Superior temporal gyrus (tissue), 1 donor: ENCODE data around the gene GP9.

Experiments
- DNase-seq: peaks from one replicate; pipeline ENCODE4 v3.0.0-alpha.2; 2016; ENCODE audit errors: extremely low spot score

Gene GP9

GRCh38 chr3:129028866-129029265, 31.7 kb upstream of the GP9 start:
- no peak for DNase-seq

- DNase-seq, result no peak
Measured at GRCh38 chr3:129030611-129031010, 30.0 kb upstream of the GP9 start.

- no peak for DNase-seq
Measured at GRCh38 chr3:129031476-129032215, 28.9 kb upstream of the GP9 start.

- DNase-seq, result no peak
Measured at GRCh38 chr3:129032716-129033115, 27.9 kb upstream of the GP9 start.

- DNase-seq, result no peak
Measured at GRCh38 chr3:129033151-129033550, 27.4 kb upstream of the GP9 start.

DNA sequence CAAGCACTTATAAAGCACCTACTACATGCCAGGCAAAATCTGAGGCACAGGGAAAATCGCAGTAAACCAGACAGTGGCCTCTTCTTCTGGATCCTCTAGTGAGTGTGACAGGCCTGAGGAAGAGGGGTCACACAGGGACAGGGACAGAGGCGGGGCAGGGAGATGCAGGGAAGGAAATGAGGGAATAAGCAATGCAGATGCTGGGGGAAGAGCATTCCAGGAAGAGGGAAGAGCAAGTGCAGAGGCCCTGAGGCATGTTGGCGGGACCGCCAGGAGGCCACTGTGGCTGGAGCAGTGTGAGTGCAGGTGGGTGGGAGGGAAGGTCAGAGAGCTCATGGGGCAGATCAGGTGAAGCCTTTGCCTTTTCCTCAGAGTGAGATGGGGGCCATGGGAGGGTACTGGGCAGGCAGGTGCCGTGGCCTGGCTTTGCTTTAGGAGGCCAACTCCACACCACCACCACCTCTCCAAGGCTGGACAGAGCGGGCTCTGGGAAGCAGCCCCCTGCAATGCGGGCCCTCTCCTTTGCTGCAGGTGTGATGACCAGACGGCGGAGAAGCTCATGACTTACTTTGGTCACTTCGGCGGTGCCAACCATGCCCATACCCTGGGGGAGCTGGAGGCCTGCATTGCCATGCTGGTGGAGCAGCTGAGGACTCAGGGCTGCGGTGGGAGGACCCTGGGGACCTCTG, 26.8 kb upstream of the GP9 start:
- no peak for DNase-seq

- no peak for DNase-seq
Measured at GRCh38 chr3:129034642-129035041, 25.9 kb upstream of the GP9 start.

- DNase-seq, result no peak
Measured at GRCh38 chr3:129035360-129036221, 25.0 kb upstream of the GP9 start.

DNA sequence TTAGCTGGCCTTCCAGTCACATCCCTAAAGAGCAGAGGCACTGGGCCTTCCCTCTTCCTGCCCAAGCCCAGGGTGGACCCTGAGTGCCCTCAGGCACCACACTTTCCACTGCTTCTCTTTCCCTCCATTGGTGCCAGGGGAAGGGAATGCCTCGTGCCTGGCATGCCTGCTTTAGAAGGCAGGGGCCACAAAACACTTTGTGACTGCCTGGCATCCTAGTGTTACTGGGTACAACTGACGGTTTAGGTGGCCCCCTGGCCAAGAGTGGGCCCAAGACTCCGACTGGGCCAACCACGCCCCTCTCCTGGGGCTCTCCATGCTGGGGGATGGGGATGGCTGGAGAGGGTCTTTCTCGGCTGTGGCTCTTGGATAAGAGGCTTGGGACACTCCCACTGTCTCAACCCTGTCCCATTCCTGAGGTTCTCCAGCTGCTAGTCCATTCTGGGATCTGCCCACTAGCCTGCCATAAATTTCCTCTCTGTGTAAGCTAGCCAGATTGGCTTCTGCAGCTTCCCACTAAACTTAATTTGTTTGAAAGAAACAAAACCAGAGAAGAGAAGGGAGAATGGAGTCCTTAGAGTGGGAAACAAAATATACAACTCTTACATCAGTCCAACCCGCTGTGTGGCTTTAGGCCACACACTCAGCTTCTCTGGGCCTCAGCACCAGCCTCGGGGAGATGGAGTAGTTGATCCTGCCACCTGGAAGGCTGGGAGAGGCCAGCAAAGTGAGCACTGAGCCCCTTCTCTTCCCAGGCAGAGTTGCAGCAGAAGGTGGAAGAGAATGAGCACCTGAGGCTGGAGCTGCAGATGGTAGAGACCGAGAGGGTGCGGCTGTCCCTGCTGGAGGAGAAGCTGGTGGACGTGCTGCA, 24.1 kb upstream of the GP9 start:
- no peak for DNase-seq

GRCh38 chr3:129037093-129037419, 23.5 kb upstream of the GP9 start:
- DNase-seq, result no peak

- DNase-seq, result no peak
Measured at GRCh38 chr3:129038121-129038855, 22.3 kb upstream of the GP9 start.

- no peak for DNase-seq
Measured at GRCh38 chr3:129039271-129040038, 21.1 kb upstream of the GP9 start.

- DNase-seq, result no peak
Measured at GRCh38 chr3:129040039-129040336, 20.6 kb upstream of the GP9 start.

DNA sequence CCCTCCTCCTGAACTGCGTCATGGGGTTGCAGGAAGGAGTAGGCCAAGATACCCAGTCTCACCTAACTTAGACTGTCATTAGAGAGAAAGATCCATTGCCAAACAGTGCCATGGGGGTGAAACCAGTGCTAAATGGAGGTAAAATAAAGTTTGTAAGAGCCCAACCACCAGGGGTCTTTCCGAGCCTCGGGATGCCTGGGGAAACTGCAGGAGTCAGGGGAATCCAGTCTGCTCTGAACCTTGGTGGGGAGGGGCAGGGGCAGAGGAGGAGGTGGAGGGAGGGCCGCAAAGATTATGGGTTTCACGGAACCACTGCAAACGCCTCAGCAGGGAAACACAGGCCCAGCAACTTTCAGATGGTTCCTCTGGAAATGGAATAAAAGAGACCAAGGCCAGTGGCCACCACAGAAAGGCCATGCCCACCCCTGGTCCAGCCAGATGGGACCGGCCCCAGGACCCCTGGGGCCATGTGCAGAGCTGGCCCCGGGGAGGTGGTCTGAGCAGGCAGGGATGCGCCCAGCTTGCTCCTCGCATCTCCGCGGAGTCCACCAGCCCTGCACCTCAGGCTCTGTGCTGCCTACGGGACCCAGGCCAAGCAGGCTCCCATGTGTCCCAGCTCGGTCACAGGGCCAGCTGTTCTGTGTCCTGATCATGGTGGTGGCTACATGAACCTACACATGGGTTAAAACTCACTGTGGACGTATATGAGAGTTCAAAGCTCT, 19.8 kb upstream of the GP9 start:
- DNase-seq, result no peak

GRCh38 chr3:129045675-129046036, 14.9 kb upstream of the GP9 start:
- no peak for DNase-seq

- DNase-seq, result no peak
Measured at GRCh38 chr3:129046037-129046731, 14.4 kb upstream of the GP9 start.

DNA sequence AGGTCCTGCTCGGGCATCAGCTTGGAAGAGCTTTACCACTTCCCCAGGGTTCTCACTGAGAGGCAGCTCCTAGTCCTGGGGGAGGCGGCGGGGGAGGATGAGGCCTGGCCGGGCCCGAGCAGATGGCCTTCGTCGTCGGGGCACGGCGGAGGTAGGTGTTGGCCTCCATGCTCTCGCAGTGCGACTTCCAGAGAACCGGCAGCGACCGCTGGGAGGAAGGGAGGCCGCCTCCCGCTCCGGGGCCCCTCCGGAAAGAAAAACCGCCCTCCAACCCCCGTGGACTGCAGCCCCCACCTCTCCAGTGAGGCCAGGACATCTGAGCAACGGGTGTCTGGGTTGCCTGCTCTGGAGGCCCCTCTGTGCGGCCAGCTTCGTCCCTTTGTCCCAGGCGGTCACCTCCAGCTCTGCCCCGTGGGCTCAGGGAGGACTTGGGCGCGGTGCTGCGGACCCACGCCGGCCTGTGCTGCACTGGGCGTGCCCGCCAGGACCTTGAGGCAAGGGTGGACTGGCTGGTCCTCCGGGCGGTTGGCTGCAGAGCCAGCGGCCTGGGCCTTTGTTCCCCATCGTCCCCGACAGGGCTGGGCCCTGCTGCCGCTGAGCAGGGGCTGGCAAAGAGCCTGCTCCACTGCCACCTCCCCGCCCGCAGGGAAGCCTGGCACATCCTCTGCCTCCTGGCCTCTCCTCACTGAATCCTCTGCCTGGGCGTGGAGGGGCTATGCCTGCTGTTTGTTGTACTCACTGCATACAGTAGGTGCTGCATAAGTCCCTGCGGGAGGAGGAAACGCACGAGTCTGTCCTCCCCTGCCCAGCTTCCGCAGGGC, 13.6 kb upstream of the GP9 start:
- DNase-seq, result no peak

DNA sequence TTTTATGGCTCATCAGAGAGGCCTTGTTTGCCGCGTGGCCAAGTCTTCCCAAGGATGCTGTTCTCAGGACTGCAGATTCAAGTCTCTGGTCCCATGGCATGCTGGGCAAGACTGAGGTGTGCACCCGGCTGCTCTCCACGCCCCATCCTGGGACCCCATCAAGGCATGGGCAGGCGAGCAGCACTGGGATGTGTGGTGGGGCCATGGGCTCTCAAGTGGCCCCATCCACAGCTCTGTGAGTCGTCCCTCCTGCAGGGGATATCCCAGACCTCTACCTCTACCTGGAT, 13.1 kb upstream of the GP9 start:
- DNase-seq, result no peak
